AG08395 (cell line): ENCODE data around the gene ADGRB3.
"Not testable (repeated sequence)": the region's sequence is repeated elsewhere in the genome, so short reads cannot be mapped to it uniquely, and the experiment has no call there.

Experiments
- DNase-seq: peaks from one replicate; pipeline ENCODE4 v3.0.0; 2012; ENCODE audit warnings: mixed read lengths, low spot score

Gene ADGRB3

DNA sequence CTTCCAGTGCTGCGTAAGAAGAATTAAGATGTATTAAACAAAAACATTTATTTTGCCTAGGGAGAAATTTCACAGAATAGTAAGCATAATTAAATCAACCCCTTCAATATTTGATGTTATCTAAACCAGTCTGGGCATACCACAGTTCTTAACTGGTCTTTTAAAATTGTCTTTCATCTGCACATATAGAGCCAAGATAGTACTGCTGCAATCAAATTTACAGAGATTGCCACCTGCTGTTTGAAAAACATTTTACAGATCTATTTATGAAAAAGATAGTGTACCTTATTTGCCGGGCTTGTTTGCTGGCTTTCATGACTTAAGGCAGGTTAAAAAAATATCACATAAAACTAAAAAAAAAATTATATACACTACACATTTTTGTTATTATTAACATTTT lies 323.2 kb downstream of the ADGRB3 start:
- DNase-seq: no peak

DNA sequence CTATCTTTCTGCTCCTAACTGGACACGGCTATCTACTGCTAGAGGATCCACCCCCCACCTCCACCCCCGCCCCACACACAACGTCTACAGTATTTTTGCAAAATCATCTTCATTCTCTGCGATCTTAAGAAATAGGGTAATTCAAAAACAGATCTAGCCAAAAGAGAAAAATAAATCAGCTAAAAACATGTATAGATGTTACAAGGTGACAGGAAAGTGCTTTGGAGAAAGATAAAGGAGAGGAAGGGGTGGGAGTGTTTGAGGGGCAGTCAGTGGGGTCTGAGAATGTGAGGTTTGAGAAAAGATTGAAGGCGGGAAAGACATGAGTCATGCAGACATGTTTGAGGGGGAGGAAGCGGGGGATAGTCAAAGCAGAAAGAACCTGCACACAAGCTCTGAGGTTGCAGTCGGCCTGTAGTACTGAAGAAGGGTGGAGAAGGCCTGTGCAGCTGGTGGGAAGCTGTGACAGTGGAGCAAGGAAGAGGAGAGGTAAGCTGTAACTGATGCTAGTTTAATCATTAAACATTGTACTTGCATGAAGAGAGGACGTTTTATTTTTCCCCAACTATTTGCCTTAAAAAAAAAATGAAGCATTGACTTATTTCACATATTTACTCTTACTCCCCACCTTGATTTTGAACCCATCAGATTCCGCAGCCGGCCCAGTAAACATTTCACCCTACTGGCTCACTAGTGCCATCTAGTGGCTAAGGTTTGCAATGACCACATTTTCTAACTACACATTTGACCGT lies 332.6 kb downstream of the ADGRB3 start:
- peak; percentile 59 for DNase-seq

DNA sequence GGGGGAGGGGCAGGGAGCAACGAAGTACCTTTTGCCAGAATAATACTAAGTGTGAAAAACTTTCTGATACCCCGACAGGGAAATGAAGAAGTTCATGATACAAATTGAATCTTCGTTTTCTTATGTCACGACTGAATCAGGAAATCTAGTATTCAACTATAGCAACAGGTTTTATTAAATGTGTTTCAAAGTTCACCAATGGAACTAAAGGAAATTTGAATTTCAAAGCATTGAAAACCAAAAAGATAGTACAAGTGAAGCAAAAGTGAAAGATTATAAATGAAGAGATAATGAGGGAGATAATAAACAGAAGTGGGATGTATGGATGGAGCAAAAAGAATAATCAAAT lies 333.2 kb downstream of the ADGRB3 start:
- DNase-seq: no peak

DNA sequence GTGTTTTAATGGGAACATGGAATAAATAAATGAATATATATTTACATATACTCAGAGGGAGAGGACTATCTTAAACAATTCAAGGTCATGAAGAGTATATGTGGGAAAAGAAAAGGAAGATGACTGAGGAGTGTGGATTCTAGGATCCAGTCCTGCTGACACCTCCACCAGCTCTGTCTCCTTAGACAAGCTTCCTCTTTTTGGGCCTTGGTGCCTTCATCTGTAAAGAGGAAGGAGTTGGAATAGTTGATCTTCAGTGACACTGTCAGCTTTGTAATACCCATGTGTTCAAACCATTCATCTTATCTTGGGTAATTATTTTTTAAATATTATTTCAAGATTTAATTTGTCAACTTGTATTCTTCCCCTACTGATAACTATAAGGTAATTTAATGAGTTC lies 338.0 kb downstream of the ADGRB3 start:
- DNase-seq: no peak

DNA sequence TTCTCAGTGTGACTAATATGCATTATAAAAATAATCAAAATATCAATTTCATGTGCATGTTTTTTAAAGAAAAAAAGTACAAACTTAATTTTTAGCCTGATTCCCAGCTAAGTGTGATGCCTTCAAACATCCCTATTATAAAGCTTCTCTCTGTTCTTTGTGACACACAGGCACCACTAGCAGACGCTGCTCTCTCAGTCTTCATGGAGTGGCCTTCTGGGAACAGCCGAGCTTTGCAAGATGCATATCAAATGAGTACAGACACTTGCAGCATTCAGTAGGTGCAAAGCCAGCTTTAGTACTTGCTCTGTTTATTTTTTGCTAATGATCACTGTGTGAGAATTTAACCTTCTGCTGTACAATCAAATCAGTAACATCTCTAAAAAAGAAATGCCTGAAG lies 340.0 kb downstream of the ADGRB3 start:
- DNase-seq: no peak

DNA sequence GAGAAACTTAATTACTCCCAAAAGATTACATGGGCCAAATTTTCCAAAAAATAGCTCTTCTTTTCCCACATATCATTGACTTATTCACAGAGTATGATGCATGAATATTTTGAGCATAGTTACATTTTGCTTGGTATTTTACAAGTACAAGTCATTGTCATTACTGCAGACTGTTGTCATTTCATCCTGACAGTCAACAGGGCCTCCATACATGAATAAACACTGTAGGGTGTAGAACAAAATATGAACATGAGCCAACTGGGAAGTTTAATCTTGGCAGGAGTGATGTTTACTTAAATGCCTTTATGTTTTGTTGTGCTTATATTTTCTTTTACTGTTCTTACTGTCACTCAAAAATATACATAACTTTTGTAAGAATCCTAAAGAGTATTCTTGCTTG lies 340.7 kb downstream of the ADGRB3 start:
- DNase-seq: no peak

DNA sequence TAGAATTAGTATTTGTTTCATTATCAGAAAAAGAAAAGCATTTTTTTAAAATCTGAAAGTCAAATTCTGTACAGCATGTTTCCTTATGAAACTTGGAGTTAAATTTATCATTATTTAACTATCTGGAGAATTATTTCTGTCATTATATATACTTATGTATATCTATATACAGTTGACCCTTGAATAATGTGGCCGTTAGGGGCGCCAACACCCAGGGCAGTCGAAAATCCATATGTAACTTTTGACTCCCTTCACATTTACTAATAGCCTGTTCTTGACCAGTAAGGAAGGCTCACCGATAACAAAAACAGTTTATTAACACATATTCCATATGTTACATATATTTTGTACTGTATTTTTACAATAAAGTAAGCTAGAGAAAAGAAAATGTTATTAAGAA lies 341.2 kb downstream of the ADGRB3 start:
- DNase-seq: no peak

DNA sequence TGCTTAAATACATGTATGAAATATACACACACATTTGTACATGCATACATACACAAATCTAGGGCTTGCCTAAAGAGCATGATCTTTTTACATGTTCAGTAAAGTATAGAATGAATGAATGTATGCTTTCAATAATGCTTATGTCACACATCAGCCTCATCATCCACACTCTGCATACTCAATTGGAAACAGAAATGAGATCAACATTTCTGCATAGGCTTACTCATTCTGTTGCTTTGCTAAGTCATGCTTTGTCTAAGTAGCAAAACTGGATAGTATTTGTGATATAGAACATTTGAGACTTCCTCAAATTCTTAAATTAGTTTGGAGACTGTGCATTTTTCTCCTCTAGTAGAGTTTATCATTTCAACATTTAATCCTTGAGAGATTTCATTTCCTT lies 343.3 kb downstream of the ADGRB3 start:
- DNase-seq: no peak

DNA sequence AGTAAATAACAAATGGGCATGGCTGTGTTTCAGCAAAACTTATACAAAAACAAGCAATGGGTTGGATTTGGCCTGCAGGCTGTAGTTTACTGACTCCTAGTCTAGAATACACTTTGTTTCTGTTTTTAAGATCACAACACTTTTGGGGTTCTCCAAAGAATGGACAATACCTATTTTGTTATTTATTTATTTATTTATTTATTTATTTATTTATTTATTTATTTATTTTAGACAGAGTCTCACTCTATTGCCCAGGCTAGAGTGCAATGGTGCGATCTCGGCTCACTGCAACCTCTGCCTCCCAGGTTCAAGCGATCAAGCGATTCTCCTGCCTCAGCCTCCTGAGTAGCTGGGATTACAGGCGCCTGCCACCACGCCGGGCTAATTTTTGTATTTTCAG lies 346.6 kb downstream of the ADGRB3 start:
- DNase-seq: not testable (repeated sequence)

DNA sequence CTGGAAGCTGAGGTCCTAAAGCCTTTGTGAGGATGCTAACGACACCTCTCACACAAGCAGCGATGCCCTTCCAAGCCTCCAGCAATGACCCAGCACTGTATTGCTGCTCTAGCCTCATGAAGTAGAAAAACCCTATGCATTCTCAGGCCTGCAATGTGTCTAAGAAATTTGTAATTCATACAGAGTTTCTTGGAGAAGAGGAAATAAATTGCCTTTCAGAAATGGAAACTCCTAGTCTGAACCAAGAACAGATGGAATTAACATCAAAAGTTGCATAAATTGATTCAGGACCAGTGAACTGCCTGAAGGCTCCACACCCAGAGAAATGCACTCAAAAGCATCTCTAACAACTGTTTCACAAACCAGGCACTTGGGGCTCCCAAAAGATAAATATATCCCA lies 353.6 kb downstream of the ADGRB3 start:
- DNase-seq: no peak

DNA sequence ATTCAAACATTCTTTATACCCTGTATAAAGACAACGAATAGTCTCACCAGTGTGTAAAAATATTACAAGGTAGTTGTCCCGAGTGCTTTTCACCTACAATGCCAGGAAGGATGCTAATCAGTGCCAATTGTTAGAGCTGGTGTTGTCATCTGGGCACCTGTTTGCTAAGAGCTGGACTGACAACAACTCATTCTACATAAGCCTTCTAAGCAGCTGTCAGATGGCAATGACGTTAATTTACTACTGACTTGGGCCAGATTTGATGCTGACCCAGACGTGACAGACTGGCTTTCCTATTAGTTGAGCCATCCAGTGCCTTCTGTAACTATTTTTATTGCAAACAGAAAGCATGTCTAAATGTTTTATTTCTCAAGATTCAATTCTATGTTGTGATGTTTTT lies 355.2 kb downstream of the ADGRB3 start:
- DNase-seq: no peak

DNA sequence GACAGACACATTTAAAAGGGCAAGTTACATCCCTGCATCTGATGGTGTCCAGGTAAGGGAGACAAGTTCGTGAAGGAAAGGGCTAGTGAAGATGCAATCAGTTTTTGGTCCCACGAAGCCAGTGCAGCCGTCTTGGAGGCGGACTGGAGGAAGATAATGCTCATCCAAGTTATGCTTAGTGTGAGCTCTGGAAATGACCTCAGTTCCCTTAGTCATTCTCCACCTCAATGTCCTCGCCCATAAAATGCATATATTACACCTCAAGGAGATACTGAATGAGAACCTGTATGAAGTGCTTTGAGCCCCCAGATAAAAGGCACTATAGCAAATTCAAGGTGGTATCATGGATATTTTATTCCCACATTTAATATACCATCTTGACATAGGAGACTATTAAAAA lies 358.8 kb downstream of the ADGRB3 start:
- DNase-seq: no peak

DNA sequence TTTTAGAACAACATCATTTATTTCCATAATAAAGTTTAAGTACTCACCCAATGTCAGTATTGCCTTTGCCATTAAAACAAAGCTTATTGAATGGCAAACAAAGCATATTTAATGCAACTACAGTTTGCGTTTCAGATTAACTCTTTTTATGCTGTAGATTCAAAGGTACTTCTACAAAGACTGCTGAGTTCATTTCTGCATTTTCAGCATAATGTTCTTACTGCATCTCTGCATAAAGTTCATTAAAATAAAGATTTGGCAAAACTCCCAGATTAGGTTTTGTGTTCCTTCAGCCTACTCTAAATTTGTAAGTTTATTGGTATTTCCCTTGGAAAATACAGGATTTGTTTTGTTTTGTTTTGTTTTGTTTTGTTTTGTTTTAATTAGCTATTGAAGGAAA lies 359.4 kb downstream of the ADGRB3 start:
- no peak for DNase-seq

DNA sequence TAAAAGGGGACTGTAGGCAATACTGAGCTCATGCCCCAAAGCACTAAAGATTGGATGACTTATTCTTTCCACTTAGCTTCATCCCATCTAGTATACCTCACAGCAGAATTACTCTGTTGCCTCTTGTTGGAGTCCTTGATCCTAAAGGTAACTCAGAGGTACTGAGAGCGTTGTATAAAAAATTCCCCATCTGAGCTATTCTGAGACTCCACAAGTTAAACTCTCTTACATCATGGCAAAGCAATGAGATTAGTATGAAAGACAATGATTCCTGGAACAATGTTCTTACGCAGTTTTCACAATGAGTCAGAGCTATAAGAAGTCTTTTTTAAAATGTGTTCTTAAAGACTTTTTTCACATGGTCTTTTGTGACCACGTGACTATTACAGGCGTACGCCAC lies 370.1 kb downstream of the ADGRB3 start:
- DNase-seq: no peak

DNA sequence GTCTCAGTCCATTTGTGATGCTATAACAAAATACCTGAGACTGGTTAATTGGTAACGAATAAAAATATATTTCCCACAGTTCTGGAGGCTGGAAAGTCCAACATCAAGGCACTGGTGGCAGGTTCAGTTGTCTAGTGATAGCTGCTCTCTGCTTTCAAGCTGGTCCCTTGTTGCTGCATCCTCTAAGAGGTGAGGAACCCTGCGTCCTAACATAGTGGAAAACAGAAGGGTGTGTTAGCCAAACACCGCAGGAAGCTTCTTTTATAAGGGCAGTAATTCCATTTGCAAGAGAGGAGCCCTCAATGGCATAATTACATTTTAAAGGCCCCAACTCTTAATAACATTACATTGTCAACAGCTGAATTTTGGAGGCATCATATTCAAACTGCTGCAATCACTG lies 372.7 kb downstream of the ADGRB3 start:
- DNase-seq: no peak

DNA sequence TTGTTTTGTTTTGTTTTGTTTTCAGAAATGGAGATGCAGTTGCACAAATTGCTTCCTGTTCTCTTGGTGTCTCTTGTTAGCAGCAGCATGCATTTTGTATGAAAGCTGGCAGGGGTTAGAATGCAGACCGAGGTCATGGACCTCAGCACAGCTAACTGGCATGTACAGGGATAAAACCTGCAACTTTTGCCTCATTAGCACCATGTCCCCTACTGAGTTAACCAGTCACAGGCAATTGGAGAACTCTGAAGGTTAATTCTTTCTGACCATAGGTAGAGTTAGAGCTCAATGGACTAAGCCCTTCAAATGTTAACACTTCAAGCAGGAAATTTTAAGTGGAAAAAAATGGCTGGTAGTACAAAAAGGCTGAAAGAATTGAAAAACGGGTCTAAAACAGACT lies 377.1 kb downstream of the ADGRB3 start:
- DNase-seq: no peak

DNA sequence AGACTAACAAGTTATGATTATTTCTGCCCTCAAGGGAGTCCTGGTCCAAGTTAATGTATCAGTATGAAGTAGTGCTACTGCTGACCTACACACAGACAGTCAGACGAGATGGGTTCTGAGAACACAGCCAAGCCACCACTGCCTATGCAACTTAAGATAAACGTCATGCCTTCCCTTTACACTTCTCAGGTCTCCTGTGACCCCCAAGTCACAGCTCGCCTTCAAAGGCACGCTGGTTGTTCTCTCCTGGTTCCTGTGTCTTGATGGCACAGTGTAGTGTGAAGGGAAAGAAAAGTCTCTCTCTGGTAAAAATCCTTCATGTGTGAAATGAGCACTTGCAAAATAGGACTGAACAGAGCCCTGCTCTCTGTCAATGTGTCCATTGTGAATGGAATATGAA lies 377.8 kb downstream of the ADGRB3 start:
- no peak for DNase-seq

DNA sequence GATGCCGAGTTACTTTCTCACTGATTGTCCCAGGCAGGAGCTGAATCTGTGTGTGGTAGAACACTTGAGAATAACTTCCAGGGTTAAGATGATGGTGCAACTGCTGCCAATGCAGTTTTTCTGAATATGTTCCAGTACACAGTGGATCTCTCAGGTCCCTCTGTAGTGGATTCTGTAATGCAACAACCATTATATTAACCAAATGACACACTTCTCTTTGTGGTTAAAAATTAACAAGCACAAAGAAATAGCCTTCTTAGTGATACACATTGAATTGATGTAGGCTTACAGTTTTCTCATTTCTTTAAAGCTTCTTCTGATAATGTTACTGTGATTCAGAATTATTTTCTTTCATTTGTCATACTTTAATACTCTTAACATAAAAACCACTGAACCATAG lies 383.8 kb downstream of the ADGRB3 start:
- DNase-seq: no peak

DNA sequence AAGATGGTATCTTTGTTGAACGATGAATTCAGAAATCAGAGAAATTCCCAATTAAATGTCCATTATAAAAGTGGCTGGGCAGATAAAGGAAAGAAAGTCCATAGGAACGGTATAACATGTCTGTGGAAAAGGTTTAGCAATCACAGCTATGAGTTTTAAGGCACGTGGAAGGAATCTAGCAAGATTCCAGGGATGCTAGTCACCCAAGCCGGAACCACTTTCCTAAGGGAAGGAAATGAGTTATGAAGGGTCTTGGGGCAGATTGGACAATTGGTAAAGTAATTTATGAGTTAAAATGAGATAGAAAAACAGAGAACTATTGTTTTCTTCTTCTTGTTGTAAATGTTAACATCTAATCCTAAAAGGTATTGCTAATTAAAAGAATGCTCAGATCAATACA lies 384.8 kb downstream of the ADGRB3 start:
- peak; percentile 3 for DNase-seq

DNA sequence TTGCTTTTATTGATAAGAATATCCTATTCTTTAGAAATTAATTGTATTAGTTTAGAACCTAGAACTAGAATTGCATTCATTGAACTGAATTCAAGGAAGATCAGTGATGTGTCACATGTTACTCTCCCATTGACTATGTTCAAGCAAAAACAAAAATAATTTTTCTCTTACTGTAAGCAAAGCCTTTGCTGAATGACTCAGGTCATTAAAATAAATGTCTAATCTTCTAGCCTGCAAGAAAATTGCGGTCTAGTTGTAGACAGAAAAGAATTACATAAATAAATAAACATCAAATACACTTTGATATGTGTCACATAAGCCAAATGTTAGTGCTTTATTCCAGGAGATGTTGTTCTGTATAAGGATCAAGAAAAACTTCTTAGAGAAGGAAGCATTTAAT lies 387.9 kb downstream of the ADGRB3 start:
- peak; percentile 4 for DNase-seq

DNA sequence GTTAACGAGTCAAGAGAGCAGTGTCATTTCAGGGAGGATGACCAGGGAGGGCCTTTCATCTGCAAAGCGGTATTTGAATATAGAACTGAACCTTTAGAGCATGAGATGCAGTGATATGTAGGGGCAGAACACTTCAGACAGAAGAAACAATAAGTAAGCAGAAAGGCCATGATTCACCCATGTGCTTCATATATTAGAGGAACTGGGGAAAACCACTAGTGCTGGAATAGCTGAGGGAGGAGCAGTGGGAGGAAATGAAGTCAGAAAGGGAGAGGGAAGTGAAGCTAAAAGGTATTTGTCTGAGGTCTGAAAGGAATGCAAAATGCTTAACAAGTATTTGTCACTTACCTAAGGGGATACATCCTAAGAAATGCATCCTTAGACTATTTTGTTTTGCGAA lies 391.2 kb downstream of the ADGRB3 start:
- DNase-seq: peak; percentile 5

DNA sequence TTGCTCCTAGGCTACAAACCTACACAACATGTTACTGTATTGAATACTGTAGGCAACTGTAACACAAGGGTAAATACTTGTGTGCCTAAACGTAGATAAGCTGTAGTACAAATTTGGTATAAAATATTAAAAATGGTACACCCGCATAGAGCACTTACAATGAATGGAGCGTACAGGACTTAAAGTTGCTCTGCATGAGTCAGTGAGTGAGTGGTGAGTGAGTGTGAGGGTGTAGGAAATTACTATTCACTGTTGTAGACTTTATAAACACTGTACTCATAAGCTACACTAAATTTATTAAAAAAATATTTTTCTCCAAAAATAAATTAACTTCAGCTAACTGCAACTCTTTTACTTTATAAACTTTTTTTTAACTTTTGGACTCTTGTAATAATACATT lies 391.6 kb downstream of the ADGRB3 start:
- DNase-seq: no peak

DNA sequence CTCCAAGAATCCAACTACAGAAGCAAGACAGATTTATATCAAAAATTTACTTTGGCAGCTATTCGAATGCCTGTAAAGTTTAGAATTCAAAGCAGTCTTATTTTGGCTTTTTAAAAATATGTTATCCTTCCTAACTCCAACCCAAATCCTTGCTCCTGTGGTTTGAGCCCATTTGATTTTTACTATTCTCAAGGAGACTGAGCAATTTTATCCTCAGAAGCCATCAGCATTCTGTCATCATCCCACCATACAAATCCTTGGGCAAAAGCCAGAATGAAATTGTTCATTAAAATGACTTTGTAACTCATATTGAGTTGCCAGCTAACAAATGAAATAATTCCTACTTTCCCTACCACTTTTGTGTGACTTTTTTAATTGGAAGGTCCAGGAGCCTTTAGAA lies 392.8 kb downstream of the ADGRB3 start:
- DNase-seq: no peak

DNA sequence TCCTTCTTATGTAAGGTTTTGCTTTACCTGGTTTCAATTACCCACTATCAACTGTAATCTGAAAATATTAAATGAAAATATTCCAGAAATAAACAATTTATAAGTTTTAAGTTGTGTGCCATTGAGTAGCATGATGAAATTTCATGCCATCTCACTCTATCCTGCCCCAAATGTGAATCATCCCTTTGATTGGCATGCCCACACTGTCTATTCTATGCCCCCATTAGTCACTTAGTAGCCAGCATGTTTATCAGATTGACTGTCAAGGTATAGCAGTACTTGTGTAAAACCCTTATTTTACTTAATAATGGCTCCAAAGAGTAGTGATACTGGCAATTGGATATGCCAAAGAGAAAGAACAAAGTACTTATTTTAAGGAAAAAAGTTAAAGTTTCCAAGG lies 403.8 kb downstream of the ADGRB3 start:
- DNase-seq: no peak

DNA sequence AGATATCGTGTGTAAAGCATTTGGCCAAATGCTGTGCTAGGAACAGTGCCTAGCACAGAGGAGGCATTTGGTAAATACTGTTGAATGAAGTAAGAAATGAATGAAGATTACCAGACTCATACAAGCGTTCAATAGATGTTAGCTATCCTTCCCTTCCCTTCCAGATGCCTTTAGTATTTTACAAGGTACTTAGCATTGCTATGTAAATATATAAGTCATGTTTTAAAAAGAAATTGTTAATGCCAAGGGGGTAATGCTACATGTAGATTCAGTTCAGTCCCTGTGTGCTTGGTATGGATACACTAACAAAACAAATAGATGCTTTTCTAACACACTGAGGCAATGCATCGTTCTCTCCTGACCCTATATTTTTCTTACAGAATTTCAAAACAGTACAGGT lies 407.2 kb downstream of the ADGRB3 start:
- no peak for DNase-seq
